ENCODE results near the gene TBCD.

The TBCD gene

GRCh38 chr17:82927661-82928601 is 176.1 kb downstream of the TBCD start:
- no peak for DNase-seq

GRCh38 chr17:82929011-82929622 is 177.3 kb downstream of the TBCD start:
- no peak for DNase-seq

DNA sequence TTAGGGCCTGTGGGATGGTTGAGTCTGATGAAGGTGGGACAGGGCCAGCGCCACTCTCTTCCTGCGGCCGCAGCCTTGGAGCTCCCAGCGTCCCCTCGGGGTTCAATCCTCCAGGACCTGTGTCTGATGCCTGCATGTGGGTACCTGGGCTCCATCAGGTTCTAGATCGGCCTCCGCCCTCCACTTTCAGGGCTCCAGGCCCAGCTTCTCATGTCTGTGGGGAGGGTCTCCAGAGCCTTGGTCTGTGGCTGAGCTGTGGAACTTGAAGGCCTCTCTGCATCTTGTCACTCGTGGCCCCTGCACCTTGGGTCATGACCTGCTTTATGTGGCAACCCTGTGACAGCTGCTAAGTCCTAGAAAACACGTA is 177.8 kb downstream of the TBCD start:
- DNase-seq = no peak

DNA sequence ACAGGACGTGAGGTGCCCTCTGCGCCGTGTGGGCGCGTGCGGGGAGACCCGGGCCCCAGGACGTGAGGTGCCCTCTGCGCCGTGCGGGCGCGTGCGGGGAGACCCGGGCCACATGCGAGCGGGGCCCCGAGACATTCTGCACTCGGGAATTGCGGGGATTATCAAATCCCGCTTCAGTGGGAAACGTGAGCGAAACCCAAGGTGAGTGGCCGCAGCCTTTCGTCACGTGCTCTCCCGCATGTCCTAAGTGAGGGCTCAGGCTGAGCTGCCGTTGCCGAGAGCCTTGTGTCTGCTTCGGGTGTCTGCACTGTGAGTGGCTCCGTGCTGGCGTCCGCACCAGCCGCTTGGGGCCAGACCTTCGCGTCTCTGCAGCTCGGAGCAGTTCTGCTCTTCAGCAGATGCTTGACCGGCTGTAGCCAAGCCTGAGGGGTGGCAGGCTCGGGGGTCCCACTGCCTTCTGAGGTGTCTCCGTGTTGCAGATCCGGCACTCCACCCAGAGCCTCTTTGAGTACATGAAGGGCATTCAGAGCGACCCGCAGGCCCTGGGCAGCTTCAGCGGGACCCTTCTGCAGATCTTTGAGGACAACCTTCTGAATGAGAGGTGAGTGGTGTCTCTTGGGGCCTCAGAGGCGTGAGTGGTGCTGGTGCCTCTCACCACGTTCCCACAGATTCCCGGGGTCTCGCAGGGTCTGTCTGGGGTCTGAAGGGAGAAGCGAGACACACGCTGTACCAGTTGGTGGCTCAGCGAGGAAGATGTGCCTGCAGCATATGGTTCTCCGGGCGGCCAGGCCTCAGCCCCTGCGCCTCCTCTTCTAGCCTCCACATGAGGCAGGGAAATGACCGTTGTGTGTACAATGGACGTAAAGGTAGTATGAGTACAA is 178.4 kb downstream of the TBCD start:
- no peak for DNase-seq

DNA sequence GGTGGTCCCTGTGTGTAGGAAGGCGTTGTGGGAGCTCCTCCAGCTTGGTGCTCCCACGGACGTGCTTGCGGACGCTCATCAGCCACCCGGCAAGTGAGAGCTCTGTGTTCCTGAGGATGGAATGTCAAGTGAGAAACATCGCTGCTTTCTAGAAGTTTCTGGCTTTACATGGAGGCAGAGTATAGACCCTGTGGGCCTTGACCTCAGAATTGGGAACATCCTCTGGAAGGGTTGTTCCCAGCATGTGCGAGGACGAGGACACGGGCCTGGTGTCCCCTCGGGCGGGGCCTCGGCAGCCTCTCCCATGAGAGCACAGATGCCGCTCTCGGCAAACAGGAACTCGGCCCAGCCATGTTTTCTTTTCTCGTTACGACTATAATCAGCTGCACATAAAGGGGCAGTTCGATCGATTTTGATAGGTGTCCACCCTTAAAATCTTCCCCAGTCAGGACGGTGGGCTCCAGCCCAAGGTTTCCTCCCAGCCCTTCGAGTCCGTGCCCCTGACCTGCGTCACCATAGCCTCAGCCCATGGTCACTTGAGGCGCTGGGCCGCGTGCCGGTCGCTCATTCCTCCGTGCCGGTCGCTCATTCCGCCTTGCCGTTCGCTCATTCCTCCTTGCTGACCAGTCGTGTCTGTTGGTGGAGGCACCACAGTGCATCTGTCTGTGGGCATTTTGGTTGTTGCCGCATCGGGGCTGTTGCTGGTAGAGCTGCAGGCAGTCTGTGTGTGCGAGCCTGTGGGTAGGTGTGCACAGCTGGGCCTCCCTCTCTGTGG is 179.2 kb downstream of the TBCD start:
- no peak for DNase-seq

- DNase-seq = no peak
These were observed 180.0 kb downstream of the TBCD start for GRCh38 chr17:82931699-82932517.

DNA sequence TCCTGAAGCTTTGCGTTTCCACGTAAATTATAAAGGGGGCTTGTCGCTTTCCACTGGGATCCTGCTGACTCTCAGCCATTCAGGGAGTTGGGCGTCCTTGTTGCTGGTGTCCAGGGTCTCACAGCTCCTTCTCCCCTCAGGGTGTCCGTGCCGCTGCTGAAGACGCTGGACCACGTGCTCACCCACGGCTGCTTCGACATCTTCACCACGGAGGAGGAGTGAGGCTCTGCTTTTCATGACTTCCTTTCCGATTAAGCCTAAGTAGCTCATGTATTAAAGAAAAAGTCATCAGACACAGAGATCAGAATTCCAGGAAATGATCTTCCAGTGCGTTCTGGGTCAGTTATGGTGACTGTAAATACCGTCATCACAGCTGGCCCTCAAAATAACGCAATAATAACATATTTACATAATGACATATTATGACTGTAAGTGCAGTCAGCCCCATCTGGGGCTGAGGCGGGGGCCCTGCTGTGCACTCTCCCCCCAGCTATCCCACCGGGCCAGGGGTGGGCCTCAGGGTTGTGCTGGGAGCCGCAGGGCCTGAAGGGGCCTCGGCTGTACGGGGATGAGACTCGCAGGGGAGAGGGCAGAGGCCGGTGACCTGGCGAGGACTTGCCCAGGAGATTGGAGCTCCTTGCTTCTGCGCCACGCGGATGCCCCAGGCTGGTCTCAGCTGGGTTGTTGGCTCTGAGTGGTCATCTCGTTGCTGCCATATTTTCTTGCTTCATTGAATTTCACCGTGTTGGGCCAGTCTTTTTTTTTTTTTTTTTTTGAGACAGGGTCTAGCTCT is 180.8 kb downstream of the TBCD start:
- no peak for DNase-seq

DNA sequence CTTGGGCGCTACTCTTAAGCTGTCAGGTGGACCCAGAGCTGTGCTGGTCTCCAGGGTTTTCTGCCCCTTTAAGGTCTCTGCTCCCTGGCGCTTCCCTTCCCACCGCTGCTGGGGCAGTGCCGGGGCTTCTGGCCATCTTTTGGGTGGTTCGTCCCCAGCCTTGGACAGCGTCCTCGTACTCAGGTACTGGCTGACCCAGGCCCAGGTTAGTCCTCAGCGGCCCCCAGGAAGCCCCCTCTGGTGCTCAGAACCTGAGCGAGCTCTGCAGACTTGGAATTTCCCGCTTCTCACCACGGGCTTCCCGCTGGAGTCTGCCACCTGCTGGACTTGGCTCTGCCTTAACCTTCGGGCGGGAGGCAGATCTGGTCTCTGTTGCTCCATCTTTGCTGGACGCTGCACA is 182.0 kb downstream of the TBCD start:
- DNase-seq = no peak

DNA sequence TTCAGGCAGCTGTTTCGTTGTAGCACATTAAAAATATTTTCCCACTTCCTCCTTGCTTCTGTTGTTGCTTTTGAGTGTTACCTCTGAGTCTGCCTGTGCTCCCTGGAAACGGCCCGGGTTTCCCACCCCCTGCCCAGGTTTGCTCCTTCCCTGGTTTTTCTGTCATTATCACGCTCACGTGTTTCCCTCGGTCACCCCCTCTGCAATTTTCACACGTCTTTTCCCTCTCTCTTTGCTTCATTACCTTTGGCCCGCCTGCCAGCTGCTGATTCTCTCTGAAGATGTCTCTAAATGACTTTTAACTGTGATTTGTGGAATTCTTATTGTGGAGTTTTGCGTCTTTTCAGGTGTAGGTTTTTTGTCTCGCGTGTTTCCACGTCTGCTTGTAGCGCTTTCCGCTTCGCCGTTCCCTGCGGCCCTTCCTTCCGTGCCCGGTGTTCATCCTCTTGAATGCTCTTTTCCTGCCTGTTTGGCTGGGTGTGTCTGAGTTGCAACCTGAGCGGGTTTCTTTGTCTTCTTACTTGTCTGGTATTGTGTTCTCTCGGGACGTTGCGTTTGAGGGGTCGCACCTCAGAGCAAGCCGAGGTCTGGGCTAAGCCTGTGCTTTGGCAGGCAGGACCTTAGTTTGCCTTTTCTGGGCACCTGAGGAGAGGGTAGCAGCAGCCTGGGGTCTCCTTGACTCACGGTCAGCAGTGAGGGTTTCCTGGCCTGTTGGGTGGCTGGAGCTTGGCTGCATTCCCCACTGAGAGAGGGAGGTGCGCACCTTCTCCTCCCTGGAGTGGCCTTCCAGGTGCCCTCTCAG is 184.3 kb downstream of the TBCD start:
- no peak for DNase-seq

GRCh38 chr17:82936768-82937171 is 184.9 kb downstream of the TBCD start:
- DNase-seq = no peak

DNA sequence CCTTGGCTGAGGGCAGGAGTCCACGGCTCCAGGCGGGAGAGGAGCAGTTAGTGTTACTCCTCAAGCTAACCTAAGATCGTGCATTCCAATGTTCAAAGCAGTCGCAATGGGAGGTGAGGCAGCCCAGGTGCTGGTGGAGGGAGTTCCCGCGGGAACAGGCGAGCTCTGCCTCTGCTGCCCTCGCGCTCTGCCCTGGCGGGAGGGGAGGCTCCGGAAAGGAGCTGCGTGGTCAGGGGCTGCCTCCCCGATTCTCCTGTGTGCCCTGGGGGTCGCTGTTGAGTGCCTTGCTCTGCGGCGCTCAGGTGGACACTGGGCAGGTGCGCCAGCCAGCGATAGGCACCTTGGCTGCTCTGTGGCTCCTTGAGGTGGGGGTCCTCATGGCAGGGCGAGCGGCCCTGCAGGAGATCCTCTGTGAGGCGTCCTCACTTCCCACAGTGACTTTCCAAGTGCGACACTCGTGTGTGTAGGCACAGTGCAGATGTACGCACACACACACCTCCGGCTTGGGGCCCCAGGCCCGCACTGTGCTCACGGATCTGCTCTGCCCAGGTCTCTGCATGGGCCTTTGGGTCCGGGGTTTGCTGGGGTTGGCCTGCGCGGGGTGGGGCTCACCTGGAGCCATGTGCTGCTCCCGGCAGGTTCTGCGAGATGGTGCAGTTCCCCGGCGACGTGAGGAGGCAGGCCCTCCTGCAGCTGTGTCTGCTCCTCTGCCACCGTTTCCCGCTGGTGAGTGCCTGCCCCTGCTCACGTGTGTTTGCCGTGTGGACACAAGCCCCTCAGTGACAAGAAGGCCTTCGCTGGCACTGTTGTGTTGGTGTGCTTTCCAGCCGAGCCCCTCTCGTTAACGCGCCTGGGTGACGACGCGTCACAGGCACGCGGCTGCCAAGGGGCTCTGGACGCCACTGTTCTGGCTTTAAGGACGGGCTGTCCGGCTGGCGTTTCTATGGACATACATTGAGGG is 185.8 kb downstream of the TBCD start:
- DNase-seq = no peak

DNA sequence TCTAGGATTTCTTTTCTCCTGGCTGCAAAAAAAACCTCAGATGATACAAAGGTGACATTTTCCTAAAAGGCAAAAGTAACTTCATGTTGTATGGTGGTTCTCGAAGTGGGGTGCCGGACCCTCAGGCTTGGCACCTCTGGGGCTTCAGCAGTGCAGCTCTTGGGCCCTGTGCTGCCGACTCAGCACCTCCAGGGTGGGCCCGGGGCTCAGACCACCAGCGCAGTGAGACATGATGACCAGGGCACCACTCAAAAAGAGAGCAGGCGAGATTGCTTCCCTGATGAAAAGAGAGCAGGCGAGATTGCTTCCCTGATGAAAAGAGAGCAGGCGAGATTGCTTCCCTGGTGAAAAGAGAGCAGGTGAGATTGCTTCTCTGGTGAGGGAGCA is 186.6 kb downstream of the TBCD start:
- DNase-seq = no peak

DNA sequence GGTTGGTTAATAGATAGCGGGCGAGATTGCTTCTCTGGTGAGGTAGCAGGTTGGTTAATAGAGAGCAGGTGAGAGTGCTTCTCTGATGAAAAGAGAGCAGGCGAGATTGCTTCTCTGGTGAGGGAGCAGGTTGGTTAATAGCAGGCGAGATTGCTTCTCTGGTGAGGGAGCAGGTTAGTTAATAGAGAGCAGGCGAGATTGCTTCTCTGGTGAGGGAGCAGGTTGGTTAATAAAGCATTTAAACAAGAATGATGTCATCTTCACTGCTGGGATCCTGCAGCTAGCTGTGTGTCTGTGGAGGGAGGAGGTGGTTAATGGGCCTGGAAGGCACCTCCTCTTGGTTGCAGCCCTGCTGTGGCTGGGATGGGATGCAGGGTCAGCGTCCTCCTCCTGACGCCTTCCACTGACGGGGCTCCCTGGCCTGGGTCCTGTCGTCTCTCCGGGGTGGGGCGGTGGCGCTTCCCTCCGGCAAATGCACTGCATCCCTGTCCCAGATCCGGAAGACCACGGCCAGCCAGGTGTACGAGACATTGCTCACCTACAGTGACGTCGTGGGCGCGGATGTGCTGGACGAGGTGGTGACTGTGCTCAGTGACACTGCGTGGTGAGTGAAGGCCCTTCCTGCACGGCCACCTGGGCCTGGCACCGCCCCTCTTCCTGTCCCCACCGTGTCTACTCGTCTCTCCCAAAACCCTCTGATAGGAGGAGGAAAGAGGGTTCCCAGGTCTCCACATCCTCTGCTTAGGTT is 187.2 kb downstream of the TBCD start:
- DNase-seq = no peak

- DNase-seq = no peak
These were observed 187.8 kb downstream of the TBCD start for GRCh38 chr17:82939621-82940135.

DNA sequence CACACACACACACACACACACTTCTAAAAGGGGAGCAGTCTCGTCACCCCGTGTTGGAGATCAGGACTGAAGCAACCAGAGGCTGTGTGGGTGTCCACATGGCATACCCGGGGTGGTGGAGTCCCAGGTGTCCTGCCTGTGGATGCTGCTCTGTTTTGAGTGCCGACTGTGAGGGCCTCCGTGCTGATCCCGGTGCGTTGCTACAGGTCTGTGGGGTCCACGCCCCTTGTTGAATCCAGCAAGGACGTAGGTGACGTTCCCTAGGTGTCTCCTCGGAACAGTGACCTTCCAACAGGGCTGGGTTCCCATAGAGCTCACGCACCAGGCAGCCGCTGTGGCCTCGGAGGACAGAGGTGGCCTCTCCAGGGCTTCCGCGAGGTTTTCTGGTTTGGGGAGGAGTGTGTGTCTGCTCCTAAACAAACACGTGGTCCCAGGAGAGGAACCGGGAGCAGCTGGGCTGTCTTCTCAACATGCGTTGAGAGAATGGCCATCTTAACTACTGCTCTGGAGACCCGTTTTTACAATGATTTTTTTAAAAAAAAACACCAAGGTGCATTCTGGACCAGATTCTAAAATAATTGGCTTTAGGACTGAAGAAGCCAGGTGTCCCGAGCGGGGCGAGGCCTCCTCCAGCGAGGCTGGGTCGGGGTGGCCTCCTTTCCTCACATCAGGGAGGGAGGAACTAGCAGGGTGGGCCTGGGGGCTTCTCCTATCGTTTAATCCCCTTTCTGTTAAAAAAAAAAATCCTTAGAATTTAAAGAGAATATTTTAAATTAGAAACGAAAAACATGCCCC is 188.6 kb downstream of the TBCD start:
- no peak for DNase-seq

- DNase-seq = no peak
These were observed 189.4 kb downstream of the TBCD start for GRCh38 chr17:82941021-82942001.
